Endothelial cell of umbilical vein (primary cell): ENCODE results near the gene LTBP2. TPM values are rescaled to one million over a fixed set of nuclear protein-coding genes. Genes with fewer than 3 reads are reported as not detected.

Experiments used
- BruUV-seq: library from RNA; stranded (reverse); fragments of 400-500 nt; replicated peaks from 2 replicates; lab custom pipeline; 2021; lab: Mats Ljungman, UMichigan
- CTCF ChIA-PET: fragments of 300-600, 350-600 bp; sonication (Branson Sonifier 250); formaldehyde crosslinking; loops from one replicate; lab custom pipeline; 2021; ENCODE audit warnings: antibody characterized with exemption, inconsistent platforms; lab: Charles Lee
- POLR2A ChIA-PET: fragments of 300-600, 350-600 bp; sonication (Branson Sonifier 250); formaldehyde crosslinking; loops from one replicate; lab custom pipeline; 2021; ENCODE audit warnings: antibody characterized with exemption, inconsistent platforms; lab: Charles Lee
- DNase-seq: peaks from one replicate; pipeline ENCODE4 v3.0.0-alpha.2; 2011; ENCODE audit warnings: low read depth, low spot score
- FAIRE-seq: peaks from 2 replicates; lab custom pipeline; 2011; peaks lifted over from hg19 to GRCh38; lab: Jason Lieb, UNC
- H2AFZ ChIP-seq: 2 replicates; pipeline ENCODE4 v1.6.0; 2012; ENCODE audit warnings: low read depth, low read length, control low read depth, inconsistent platforms
- H3K27ac ChIP-seq: 2 replicates; pipeline ENCODE4 v1.5.1; 2011; ENCODE audit warnings: low read depth, mild to moderate bottlenecking, control low read depth, low read length, moderate library complexity; ENCODE audit not compliant: insufficient read depth
- H3K27me3 ChIP-seq, 2 experiments: 2 replicates each; pipeline versions ENCODE4 v1.6.0 to v1.6.1; 2011; ENCODE audit warnings: low read length in 2 of 2, mixed read lengths in 1 of 2; ENCODE audit not compliant: control insufficient read depth in 2 of 2, insufficient read depth in 2 of 2
- H3K36me3 ChIP-seq, 2 experiments: 2 replicates in 1 of 2; 3 replicates in 1 of 2; pipeline ENCODE4 v1.5.1; 2011; ENCODE audit warnings: low read length in 2 of 2, mild to moderate bottlenecking in 1 of 2, moderate library complexity in 1 of 2; ENCODE audit not compliant: control insufficient read depth in 2 of 2, insufficient read depth in 2 of 2; ENCODE audit errors: extremely low read depth in 1 of 2
- H3K4me1 ChIP-seq: 3 replicates; pipeline ENCODE4 v1.5.1; 2011; ENCODE audit warnings: mild to moderate bottlenecking, low read length; ENCODE audit not compliant: control insufficient read depth, insufficient read depth; ENCODE audit errors: extremely low read depth
- H3K4me2 ChIP-seq: 2 replicates; pipeline ENCODE4 v1.6.1; 2011; ENCODE audit warnings: low read length, control low read depth, mixed read lengths; ENCODE audit not compliant: insufficient read depth
- H3K4me3 ChIP-seq, 3 experiments: fragments of 200-600 bp in 1 of 3; sonication (generic), shearing (Covaris generic) in 1 of 3; replicated peaks in 1 of 3; 2 replicates each; pipeline ENCODE4 v1.5.1; 2011 to 2016; ENCODE audit warnings: control low read depth in 3 of 3, low read length in 3 of 3, mild to moderate bottlenecking in 2 of 3, inconsistent platforms in 1 of 3, low read depth in 1 of 3, moderate library complexity in 1 of 3; ENCODE audit not compliant: insufficient read depth in 1 of 3
- H3K79me2 ChIP-seq: 2 replicates; pipeline ENCODE4 v1.6.0; 2012; ENCODE audit warnings: low read length, inconsistent platforms; ENCODE audit not compliant: control insufficient read depth, insufficient read depth
- H3K9ac ChIP-seq: replicated peaks from 2 replicates; pipeline ENCODE3; 2011; ENCODE audit warnings: low read length, control low read depth; ENCODE audit not compliant: insufficient read depth; ENCODE audit errors: extremely low read depth
- H3K9me1 ChIP-seq: replicated peaks from 3 replicates; pipeline ENCODE4 v1.6.0; 2011; ENCODE audit warnings: mild to moderate bottlenecking, low read length; ENCODE audit not compliant: control insufficient read depth, insufficient read depth; ENCODE audit errors: extremely low read depth
- H3K9me3 ChIP-seq: replicated peaks from 2 replicates; pipeline ENCODE4 v1.5.1; 2012; ENCODE audit warnings: low read length, inconsistent platforms; ENCODE audit not compliant: control insufficient read depth, insufficient read depth
- H4K20me1 ChIP-seq: replicated peaks from 2 replicates; pipeline ENCODE3; 2011; ENCODE audit warnings: mild to moderate bottlenecking, low read length; ENCODE audit not compliant: control insufficient read depth, insufficient read depth; ENCODE audit errors: extremely low read depth
- EZH2 ChIP-seq: IDR thresholded peaks from 2 replicates; pipeline ENCODE4 v1.6.1; 2012; ENCODE audit warnings: borderline replicate concordance, low read depth, mild to moderate bottlenecking, moderate library complexity, low read length, inconsistent platforms; ENCODE audit not compliant: severe bottlenecking
- FOS ChIP-seq: IDR thresholded peaks from 2 replicates; pipeline ENCODE4 v1.6.1; 2011; ENCODE audit warnings: mild to moderate bottlenecking, low read length, moderate library complexity, borderline replicate concordance; ENCODE audit not compliant: insufficient read depth
- GATA2 ChIP-seq: IDR thresholded peaks from 2 replicates; pipeline ENCODE4 v1.7.0; 2011; ENCODE audit warnings: low read depth, mild to moderate bottlenecking, moderate library complexity, mixed read lengths, low read length; ENCODE audit not compliant: insufficient read length, insufficient read depth
- JUN ChIP-seq: IDR thresholded peaks from 2 replicates; pipeline ENCODE4 v1.6.1; 2011; ENCODE audit warnings: borderline replicate concordance, low read depth; ENCODE audit not compliant: insufficient read length, insufficient read depth
- MAX ChIP-seq: IDR thresholded peaks from 2 replicates; pipeline ENCODE4 v1.6.1; 2011; ENCODE audit not compliant: insufficient read depth, insufficient read length
- MYC ChIP-seq: IDR thresholded peaks from one replicate; pipeline ENCODE4 v1.6.1; 2011; ENCODE audit warnings: mild to moderate bottlenecking, low read depth, low read length
- POLR2A ChIP-seq: IDR thresholded peaks from 2 replicates; pipeline ENCODE4 v1.6.1; 2012; ENCODE audit warnings: low read depth, mild to moderate bottlenecking, control low read depth, low read length
- POLR2AphosphoS5 ChIP-seq: IDR thresholded peaks from 2 replicates; pipeline ENCODE4 v1.6.1; 2012; ENCODE audit warnings: low read depth, mild to moderate bottlenecking, control low read depth, low read length, moderate library complexity; ENCODE audit not compliant: insufficient read depth
- dilution Hi-C: fragments of 300-500 bp; cut with MboI; formaldehyde crosslinking; loops from one replicate; pipeline ENCODE4 v1.15.0; 2019; ENCODE audit warnings: low sequenced_read_pairs; ENCODE audit not compliant: extremely low pct_ligation_motif_present
- intact Hi-C: fragments of 100-400 bp; cut with micrococcal nuclease; formaldehyde crosslinking; loops from one replicate; pipeline ENCODE4 v1.10.0; 2022
- polyA plus RNA-seq, 4 experiments: library from polyadenylated mRNA; depleted of rRNA in 3 of 4; stranded (reverse) in 3 of 4; unstranded in 1 of 4; fragments of >200 nt; gene quantifications; 2 replicates each; pipeline versions ENCODE4 v1.2.1 to v1.2.3, GENCODE V29; 2011 to 2012; ENCODE audit warnings: missing spikeins in 1 of 4
- total RNA-seq: library from RNA; stranded (reverse); gene quantifications from 2 replicates; pipeline ENCODE4 v1.2.3, GENCODE V29; 2021
- TF ChIP-seq, protein P1 (sequence below), 2 donors: IDR thresholded peaks; 1 replicate in 1 of 2; 2 replicates in 1 of 2; pipeline ENCODE4 v1.5.1; 2011; ENCODE audit warnings: low read length in 2 of 2, mild to moderate bottlenecking in 2 of 2, moderate library complexity in 2 of 2, control low read depth in 1 of 2, inconsistent platforms in 1 of 2, low read depth in 1 of 2; ENCODE audit not compliant: insufficient read depth in 1 of 2; ENCODE audit errors: extremely low read depth in 1 of 2

The LTBP2 gene
- total and polyA plus RNA-seq, 2 donors (not counting 3 experiments of a cell fraction or from before 2014, with no cell fraction given): 209 to 268 TPM

- no peak overlapping the region for H3K9ac ChIP-seq
- CTCF ChIA-PET: no interaction called here
Measured at GRCh38 chr14:74533576-74533975, 78.5 kb downstream of the LTBP2 start.

More at GRCh38 chr14:74533576-74533975, 78.5 kb downstream of the LTBP2 start:
- Histone ChIP-seq H3K4me2 (no peak overlapping the region), H3K36me3 (peaks cover 18 to 46% of the 10 kb centered on the region in 2 experiments), H3K27me3 (no peaks in the 10 kb centered on the region), H4K20me1 (no peaks in the 10 kb centered on the region), H2AFZ (no peak overlapping the region), H3K9me1 (no peaks in the 10 kb centered on the region), H3K4me3 (no peak overlapping the region), H3K79me2 (no peaks in the 10 kb centered on the region), H3K27ac (no peak overlapping the region), H3K4me1 (no peaks in the 10 kb centered on the region), H3K9me3 (no peaks in the 10 kb centered on the region)
- no peak for TF ChIP-seq GATA2
- TF ChIP-seq POLR2A: no peak
- TF ChIP-seq, protein P1, sequence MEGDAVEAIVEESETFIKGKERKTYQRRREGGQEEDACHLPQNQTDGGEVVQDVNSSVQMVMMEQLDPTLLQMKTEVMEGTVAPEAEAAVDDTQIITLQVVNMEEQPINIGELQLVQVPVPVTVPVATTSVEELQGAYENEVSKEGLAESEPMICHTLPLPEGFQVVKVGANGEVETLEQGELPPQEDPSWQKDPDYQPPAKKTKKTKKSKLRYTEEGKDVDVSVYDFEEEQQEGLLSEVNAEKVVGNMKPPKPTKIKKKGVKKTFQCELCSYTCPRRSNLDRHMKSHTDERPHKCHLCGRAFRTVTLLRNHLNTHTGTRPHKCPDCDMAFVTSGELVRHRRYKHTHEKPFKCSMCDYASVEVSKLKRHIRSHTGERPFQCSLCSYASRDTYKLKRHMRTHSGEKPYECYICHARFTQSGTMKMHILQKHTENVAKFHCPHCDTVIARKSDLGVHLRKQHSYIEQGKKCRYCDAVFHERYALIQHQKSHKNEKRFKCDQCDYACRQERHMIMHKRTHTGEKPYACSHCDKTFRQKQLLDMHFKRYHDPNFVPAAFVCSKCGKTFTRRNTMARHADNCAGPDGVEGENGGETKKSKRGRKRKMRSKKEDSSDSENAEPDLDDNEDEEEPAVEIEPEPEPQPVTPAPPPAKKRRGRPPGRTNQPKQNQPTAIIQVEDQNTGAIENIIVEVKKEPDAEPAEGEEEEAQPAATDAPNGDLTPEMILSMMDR (IDR thresholded peaks at IDR 0.05; ENCODE audit: extremely low read depth in 1 of 2, insufficient read depth in 1 of 2, low read depth in 1 of 2, low read length in 2 of 2): no peak
- TF ChIP-seq MAX: no peak
- no peak for TF ChIP-seq MYC
- no peak for TF ChIP-seq EZH2
- TF ChIP-seq POLR2AphosphoS5: no peak
- TF ChIP-seq JUN: no peak
- no peak for TF ChIP-seq FOS
- no peak for DNase-seq
- POLR2A ChIA-PET: no interaction called here
- dilution Hi-C loops (no loop called here), intact Hi-C loops (no loop called here)
- BruUV-seq: no TSS peak
- FAIRE-seq: no peak
